Measurements from ENCODE around the gene PAQR6. TPM values are rescaled to one million over a fixed set of nuclear protein-coding genes. Genes with fewer than 3 reads are reported as not detected.

PAQR6 gene
- total and polyA plus RNA-seq, 8 donors = 0.43 to 4.3 (median 2.0) TPM; not detected in 2

DNA sequence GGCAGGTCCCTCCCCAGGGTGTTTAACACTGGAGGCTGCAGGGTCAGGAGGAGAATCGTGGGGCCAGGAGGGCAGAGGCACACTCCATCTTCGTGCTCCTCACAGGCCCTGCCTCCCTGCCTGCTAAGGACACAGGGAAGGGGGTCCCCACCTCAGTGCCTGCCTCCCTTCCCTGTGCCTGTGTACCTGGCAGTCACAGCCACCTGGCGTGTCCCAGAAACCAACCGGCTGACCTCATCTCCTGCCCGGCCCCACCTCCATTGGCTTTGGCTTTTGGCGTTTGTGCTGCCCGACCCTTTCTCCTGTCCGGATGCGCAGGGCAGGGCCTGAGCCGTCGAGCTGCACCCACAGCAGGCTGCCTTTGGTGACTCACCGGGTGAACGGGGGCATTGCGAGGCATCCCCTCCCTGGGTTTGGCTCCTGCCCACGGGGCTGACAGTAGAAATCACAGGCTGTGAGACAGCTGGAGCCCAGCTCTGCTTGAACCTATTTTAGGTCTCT is 6.5 kb downstream of the PAQR6 start:
- WGBS, 5 donors = 57 to 75% (median 65%) methylated on average over 13 to 15 of the region's 15 CpGs
- Histone ChIP-seq H3K36me3 (peaks cover 30 to 68% (median 58%) of the 10 kb centered on the region in 4 donors), H3K27me3 (peaks cover 0 to 26% (median 9%) of the 10 kb centered on the region in 3 donors), H3K9me3 (no peaks in the 10 kb centered on the region), H3K4me3 (no peak overlapping the region), H3K4me1 (peaks cover 12 to 18% (median 16%) of the 10 kb centered on the region in 4 donors), H3K27ac (no peak overlapping the region)
- TF ChIP-seq POLR2AphosphoS5 (IDR thresholded peaks at IDR 0.05) (no peak), POLR2A (IDR thresholded peaks at IDR 0.05) (no peak), EP300 (IDR thresholded peaks at IDR 0.05) (no peak)
- TF ChIP-seq, protein P1, sequence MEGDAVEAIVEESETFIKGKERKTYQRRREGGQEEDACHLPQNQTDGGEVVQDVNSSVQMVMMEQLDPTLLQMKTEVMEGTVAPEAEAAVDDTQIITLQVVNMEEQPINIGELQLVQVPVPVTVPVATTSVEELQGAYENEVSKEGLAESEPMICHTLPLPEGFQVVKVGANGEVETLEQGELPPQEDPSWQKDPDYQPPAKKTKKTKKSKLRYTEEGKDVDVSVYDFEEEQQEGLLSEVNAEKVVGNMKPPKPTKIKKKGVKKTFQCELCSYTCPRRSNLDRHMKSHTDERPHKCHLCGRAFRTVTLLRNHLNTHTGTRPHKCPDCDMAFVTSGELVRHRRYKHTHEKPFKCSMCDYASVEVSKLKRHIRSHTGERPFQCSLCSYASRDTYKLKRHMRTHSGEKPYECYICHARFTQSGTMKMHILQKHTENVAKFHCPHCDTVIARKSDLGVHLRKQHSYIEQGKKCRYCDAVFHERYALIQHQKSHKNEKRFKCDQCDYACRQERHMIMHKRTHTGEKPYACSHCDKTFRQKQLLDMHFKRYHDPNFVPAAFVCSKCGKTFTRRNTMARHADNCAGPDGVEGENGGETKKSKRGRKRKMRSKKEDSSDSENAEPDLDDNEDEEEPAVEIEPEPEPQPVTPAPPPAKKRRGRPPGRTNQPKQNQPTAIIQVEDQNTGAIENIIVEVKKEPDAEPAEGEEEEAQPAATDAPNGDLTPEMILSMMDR (IDR thresholded peaks at IDR 0.05) = no peak
- no peak for DNase-seq
- intact Hi-C loops (cut with DNase I; ENCODE audit: low total_unique reads) = no loop called here

DNA sequence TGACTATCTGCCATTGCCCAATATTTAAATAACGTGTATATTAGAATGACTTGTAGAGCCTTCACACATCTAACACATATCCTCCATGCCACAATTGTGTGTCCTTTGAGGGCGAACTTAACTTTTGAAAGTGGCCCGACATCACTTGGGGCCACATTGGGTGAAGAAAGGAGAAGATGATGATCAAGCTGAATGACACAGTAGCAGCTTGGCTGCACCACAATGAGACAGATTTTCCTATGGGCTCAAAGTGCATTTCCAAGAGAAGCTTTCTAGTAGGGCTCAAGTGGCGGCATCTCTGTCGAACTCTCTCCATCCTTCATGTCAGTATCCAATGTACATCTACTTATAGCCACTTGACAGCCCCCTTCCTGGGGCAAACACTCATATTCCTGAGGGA is 9.6 kb downstream of the PAQR6 start:
- Histone ChIP-seq H3K27ac (no peak overlapping the region), H3K4me3 (no peak overlapping the region), H3K36me3 (peaks cover 52 to 91% (median 89%) of the 10 kb centered on the region in 4 donors), H3K27me3 (no peaks in the 10 kb centered on the region), H3K9me3 (no peaks in the 10 kb centered on the region), H3K4me1 (no peaks in the 10 kb centered on the region)
- TF ChIP-seq POLR2AphosphoS5 (IDR thresholded peaks at IDR 0.05) (no peak), POLR2A (IDR thresholded peaks at IDR 0.05) (no peak), EP300 (IDR thresholded peaks at IDR 0.05) (no peak)
- TF ChIP-seq, protein P1 (IDR thresholded peaks at IDR 0.05) = no peak
- intact Hi-C loops (cut with DNase I; ENCODE audit: low total_unique reads) = no loop called here
- DNase-seq = no peak
- WGBS, 5 donors = 93 to 97% (median 95%) methylated on average over 5 of the region's 5 CpGs

DNA sequence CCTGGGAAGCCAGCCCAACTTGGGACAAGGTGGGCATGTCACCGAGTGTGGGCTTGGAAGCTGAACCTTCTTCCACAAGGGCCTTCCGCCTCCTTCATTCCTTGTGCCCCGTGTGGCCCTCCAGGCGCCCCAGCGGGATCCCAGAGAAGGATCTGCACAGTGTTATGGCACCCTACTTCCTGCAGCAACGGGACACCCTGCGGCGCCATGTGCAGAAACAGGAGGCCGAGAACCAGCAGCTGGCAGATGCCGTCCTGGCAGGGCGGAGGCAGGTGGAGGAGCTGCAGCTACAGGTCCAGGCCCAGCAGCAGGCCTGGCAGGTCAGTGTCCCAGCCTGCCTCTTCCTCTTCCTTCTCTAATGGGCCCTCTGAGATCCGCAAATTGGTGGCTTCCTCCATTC is 11.7 kb downstream of the PAQR6 start:
- Histone ChIP-seq H3K36me3 (peaks cover 52 to 95% (median 91%) of the 10 kb centered on the region in 4 donors), H3K4me1 (no peaks in the 10 kb centered on the region), H3K9me3 (no peaks in the 10 kb centered on the region), H3K27ac (no peak overlapping the region), H3K4me3 (no peak overlapping the region), H3K27me3 (no peaks in the 10 kb centered on the region)
- intact Hi-C loops (cut with DNase I; ENCODE audit: low total_unique reads) = no loop called here
- no peak for DNase-seq
- TF ChIP-seq POLR2A (IDR thresholded peaks at IDR 0.05) = no peak
- WGBS, 5 donors = 89 to 95% (median 93%) methylated on average over 5 to 12 of the region's 12 CpGs

DNA sequence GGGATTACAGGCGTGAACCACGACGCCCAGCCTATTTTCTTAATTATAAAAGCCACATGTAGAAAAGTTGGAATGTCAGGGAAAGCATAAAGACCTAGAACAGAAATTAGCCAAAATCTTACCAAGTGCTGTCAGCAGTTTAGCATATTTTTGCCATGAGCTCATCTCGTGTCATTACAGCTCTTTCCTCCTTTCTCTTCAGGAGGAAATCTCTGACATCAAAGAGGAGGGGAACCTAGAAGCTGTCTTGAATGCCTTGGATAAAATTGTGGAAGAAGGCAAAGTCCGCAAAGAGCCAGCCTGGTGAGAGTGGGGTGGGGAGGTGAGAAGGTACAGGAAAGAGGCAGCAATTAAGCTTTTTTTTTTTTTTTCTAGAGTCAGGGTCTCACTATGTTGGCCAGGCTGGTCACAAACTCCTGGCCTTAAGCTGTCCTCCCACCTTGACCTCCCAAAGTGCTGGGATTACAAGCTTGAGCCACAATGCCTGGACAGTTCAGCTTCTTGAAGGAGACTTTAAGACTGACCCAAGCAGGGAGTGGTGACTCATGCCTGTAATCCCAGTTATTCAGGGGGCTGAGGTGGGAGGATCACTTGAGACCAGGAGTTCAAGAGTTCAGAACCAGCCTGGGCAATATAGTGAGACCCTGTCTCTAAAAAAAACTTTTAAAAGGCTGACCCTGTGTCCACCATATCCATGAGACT is 14.3 kb downstream of the PAQR6 start:
- DNase-seq = no peak
- no peak for TF ChIP-seq POLR2AphosphoS5 (IDR thresholded peaks at IDR 0.05)
- TF ChIP-seq POLR2A (IDR thresholded peaks at IDR 0.05) = no peak
- no peak for TF ChIP-seq EP300 (IDR thresholded peaks at IDR 0.05)
- TF ChIP-seq, protein P1 (IDR thresholded peaks at IDR 0.05) = no peak
- intact Hi-C loops (cut with DNase I; ENCODE audit: low total_unique reads) = no loop called here
- no peak overlapping the region for H3K27ac ChIP-seq
- WGBS, 5 donors = 78 to 93% (median 88%) methylated on average over 5 of the region's 5 CpGs
- no peaks in the 10 kb centered on the region for H3K9me3 ChIP-seq
- H3K36me3 ChIP-seq = peaks cover 39 to 85% (median 79%) of the 10 kb centered on the region in 4 donors
- no peak overlapping the region for H3K4me3 ChIP-seq
- peaks cover 0 to 13% (median 0%) of the 10 kb centered on the region in 4 donors for H3K4me1 ChIP-seq
- H3K27me3 ChIP-seq = no peaks in the 10 kb centered on the region

All from stomach (tissue), 9 donors.